ENCODE results near the gene ZNF697.

- TF ChIP-seq, protein P1, sequence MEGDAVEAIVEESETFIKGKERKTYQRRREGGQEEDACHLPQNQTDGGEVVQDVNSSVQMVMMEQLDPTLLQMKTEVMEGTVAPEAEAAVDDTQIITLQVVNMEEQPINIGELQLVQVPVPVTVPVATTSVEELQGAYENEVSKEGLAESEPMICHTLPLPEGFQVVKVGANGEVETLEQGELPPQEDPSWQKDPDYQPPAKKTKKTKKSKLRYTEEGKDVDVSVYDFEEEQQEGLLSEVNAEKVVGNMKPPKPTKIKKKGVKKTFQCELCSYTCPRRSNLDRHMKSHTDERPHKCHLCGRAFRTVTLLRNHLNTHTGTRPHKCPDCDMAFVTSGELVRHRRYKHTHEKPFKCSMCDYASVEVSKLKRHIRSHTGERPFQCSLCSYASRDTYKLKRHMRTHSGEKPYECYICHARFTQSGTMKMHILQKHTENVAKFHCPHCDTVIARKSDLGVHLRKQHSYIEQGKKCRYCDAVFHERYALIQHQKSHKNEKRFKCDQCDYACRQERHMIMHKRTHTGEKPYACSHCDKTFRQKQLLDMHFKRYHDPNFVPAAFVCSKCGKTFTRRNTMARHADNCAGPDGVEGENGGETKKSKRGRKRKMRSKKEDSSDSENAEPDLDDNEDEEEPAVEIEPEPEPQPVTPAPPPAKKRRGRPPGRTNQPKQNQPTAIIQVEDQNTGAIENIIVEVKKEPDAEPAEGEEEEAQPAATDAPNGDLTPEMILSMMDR (conservative IDR thresholded peaks at IDR 0.05), result no peak
- no peak for TF ChIP-seq EZH2 (IDR thresholded peaks at IDR 0.05; ENCODE audit: low read depth)
Measured at GRCh38 chr1:119632103-119632490, 16.0 kb downstream of the ZNF697 start.
